Loucy (cell line): ENCODE measurements around the gene TIGD3.

Experiments
- H2AFZ ChIP-seq: fragments of 200-600 bp; sonication (generic); 2 replicates; pipeline ENCODE4 v1.6.0; 2016; ENCODE audit warnings: antibody characterized with exemption, mild to moderate bottlenecking, low read length, moderate library complexity
- H3F3A ChIP-seq: fragments of 200-600 bp; 2 replicates; pipeline ENCODE4 v1.6.0; 2016; ENCODE audit warnings: antibody characterized with exemption, low read depth, mild to moderate bottlenecking
- H3K27me3 ChIP-seq: fragments of 200-600 bp; sonication (generic); 2 replicates; pipeline ENCODE4 v1.6.1; 2014; ENCODE audit warnings: low read length, mild to moderate bottlenecking; ENCODE audit not compliant: insufficient read depth, poor library complexity, severe bottlenecking
- H3K36me3 ChIP-seq: fragments of 200-600 bp; sonication (generic); 2 replicates; pipeline ENCODE4 v1.6.1; 2016; ENCODE audit warnings: low read length; ENCODE audit not compliant: insufficient read depth
- H3K4me1 ChIP-seq: fragments of 200-600 bp; sonication (generic); 2 replicates; pipeline ENCODE4 v1.5.1; 2014; ENCODE audit warnings: low read length, mild to moderate bottlenecking; ENCODE audit not compliant: insufficient read depth, poor library complexity, severe bottlenecking
- H3K4me2 ChIP-seq: fragments of 200-600 bp; sonication (generic); 2 replicates; pipeline ENCODE4 v1.6.0; 2014; ENCODE audit warnings: antibody characterized with exemption, low read length, low read depth, mild to moderate bottlenecking; ENCODE audit not compliant: poor library complexity, severe bottlenecking
- H3K4me3 ChIP-seq: fragments of 200-600 bp; sonication (generic); 2 replicates; pipeline ENCODE4 v1.5.1; 2014; ENCODE audit warnings: low read length, mild to moderate bottlenecking, mixed read lengths; ENCODE audit not compliant: poor library complexity, severe bottlenecking
- H3K79me2 ChIP-seq: fragments of 200-600 bp; sonication (generic); 2 replicates; pipeline ENCODE4 v1.6.1; 2014; ENCODE audit warnings: low read length; ENCODE audit not compliant: insufficient read depth
- H3K9ac ChIP-seq: fragments of 200-600 bp; sonication (generic); 2 replicates; pipeline ENCODE4 v1.6.0; 2014; ENCODE audit warnings: mild to moderate bottlenecking, low read depth, low read length, moderate library complexity; ENCODE audit not compliant: poor library complexity, severe bottlenecking
- H3K9me2 ChIP-seq: fragments of 200-600 bp; sonication (generic); replicated peaks from 2 replicates; pipeline ENCODE4 v1.6.1; 2016; ENCODE audit warnings: low read depth, low read length, mixed read lengths
- H3K9me3 ChIP-seq: fragments of 200-600 bp; sonication (generic); 2 replicates; pipeline ENCODE4 v1.6.1; 2014; ENCODE audit warnings: mild to moderate bottlenecking, antibody characterized with exemption, low read length, low read depth; ENCODE audit not compliant: insufficient read depth
- H4K20me1 ChIP-seq: fragments of 200-600 bp; sonication (generic); 2 replicates; pipeline ENCODE4 v1.6.0; 2014; ENCODE audit warnings: antibody characterized with exemption, low read length, mild to moderate bottlenecking; ENCODE audit not compliant: insufficient read depth, poor library complexity, severe bottlenecking
- EZH2phosphoT487 ChIP-seq: fragments of 200-600 bp; IDR thresholded peaks from 2 replicates; pipeline ENCODE4 v1.6.1; 2018; ENCODE audit warnings: antibody characterized with exemption, mild to moderate bottlenecking, moderate library complexity, borderline replicate concordance
- TF ChIP-seq, protein P1 (sequence below): fragments of 200-600 bp; sonication (generic); conservative IDR thresholded peaks from 2 replicates; pipeline ENCODE4 v1.5.1; 2014; ENCODE audit warnings: mild to moderate bottlenecking, antibody characterized with exemption, low read length

TIGD3 gene

GRCh38 chr11:65392899-65393298 lies 38.3 kb downstream of the TIGD3 start:
- no peak for TF ChIP-seq EZH2phosphoT487
- TF ChIP-seq, protein P1, sequence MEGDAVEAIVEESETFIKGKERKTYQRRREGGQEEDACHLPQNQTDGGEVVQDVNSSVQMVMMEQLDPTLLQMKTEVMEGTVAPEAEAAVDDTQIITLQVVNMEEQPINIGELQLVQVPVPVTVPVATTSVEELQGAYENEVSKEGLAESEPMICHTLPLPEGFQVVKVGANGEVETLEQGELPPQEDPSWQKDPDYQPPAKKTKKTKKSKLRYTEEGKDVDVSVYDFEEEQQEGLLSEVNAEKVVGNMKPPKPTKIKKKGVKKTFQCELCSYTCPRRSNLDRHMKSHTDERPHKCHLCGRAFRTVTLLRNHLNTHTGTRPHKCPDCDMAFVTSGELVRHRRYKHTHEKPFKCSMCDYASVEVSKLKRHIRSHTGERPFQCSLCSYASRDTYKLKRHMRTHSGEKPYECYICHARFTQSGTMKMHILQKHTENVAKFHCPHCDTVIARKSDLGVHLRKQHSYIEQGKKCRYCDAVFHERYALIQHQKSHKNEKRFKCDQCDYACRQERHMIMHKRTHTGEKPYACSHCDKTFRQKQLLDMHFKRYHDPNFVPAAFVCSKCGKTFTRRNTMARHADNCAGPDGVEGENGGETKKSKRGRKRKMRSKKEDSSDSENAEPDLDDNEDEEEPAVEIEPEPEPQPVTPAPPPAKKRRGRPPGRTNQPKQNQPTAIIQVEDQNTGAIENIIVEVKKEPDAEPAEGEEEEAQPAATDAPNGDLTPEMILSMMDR = no peak
- no peak overlapping the region for H3K4me3 ChIP-seq
- no peaks in the 10 kb centered on the region for H3K27me3 ChIP-seq
- no peak overlapping the region for H2AFZ ChIP-seq
- no peaks in the 10 kb centered on the region for H3F3A ChIP-seq
- H3K4me2 ChIP-seq = no peak overlapping the region
- no peak overlapping the region for H3K9ac ChIP-seq
- H3K9me2 ChIP-seq = no peaks in the 10 kb centered on the region
- H3K79me2 ChIP-seq = peaks cover 57% of the 10 kb centered on the region
- peaks cover 15% of the 10 kb centered on the region for H4K20me1 ChIP-seq
- H3K4me1 ChIP-seq = peaks cover 35% of the 10 kb centered on the region
- H3K36me3 ChIP-seq = peaks cover 19% of the 10 kb centered on the region; the same call in 1 of the 2 replicates
- H3K9me3 ChIP-seq = no peaks in the 10 kb centered on the region

- Histone ChIP-seq H3F3A (no peaks in the 10 kb centered on the region), H3K27me3 (no peaks in the 10 kb centered on the region), H3K4me1 (peaks cover 28% of the 10 kb centered on the region), H4K20me1 (peaks cover 15% of the 10 kb centered on the region), H3K79me2 (peaks cover 50% of the 10 kb centered on the region), H3K9me2 (no peaks in the 10 kb centered on the region), H3K9ac (no peak overlapping the region), H3K4me2 (no peak overlapping the region), H2AFZ (no peak overlapping the region), H3K36me3 (peaks cover 24% of the 10 kb centered on the region; the same call in 1 of the 2 replicates), H3K9me3 (no peaks in the 10 kb centered on the region), H3K4me3 (no peak overlapping the region)
- TF ChIP-seq, protein P1 = no peak
- TF ChIP-seq EZH2phosphoT487 = no peak
Measured at GRCh38 chr11:65393513-65394079, 39.0 kb downstream of the TIGD3 start.

GRCh38 chr11:65394125-65394536 lies 39.6 kb downstream of the TIGD3 start:
- no peak overlapping the region for H3K4me3 ChIP-seq
- H3K36me3 ChIP-seq = peaks cover 24% of the 10 kb centered on the region; the same call in 1 of the 2 replicates
- H3K27me3 ChIP-seq = no peaks in the 10 kb centered on the region
- H3K4me1 ChIP-seq = peaks cover 23% of the 10 kb centered on the region
- no peak overlapping the region for H3K9ac ChIP-seq
- no peaks in the 10 kb centered on the region for H3K9me2 ChIP-seq
- TF ChIP-seq EZH2phosphoT487 = no peak
- TF ChIP-seq, protein P1 = no peak
- H2AFZ ChIP-seq = no peak overlapping the region
- H3F3A ChIP-seq = no peaks in the 10 kb centered on the region
- H4K20me1 ChIP-seq = peaks cover 15% of the 10 kb centered on the region
- H3K9me3 ChIP-seq = no peaks in the 10 kb centered on the region
- H3K79me2 ChIP-seq = peaks cover 45% of the 10 kb centered on the region
- H3K4me2 ChIP-seq = no peak overlapping the region
